ENCODE data around the gene ANKS1B. TPM values are rescaled to one million over a fixed set of nuclear protein-coding genes. Genes with fewer than 3 reads are reported as not detected.

The ANKS1B gene
- total RNA-seq, 1 experiment from 2014 or later: 18.8 TPM

- no peak for TF ChIP-seq CTCF (IDR thresholded peaks at IDR 0.05; ENCODE audit: unreplicated experiment)
- ChIA-PET POLR2A (no interaction called here), CTCF (no interaction called here)
- no peak for DNase-seq (ENCODE audit: unreplicated experiment)
- H3K27ac Mint-ChIP-seq (ENCODE audit: low read depth, unreplicated experiment): no peak overlapping the region
- no peak overlapping the region for H3K4me3 Mint-ChIP-seq (ENCODE audit: unreplicated experiment)
- H3K4me1 Mint-ChIP-seq (ENCODE audit: insufficient read depth, unreplicated experiment): peaks cover 5% of the 10 kb centered on the region
- H3K9me3 Mint-ChIP-seq (ENCODE audit: unreplicated experiment): no peaks in the 10 kb centered on the region
- no peaks in the 10 kb centered on the region for H3K27me3 Mint-ChIP-seq (ENCODE audit: insufficient read depth, unreplicated experiment)
- intact Hi-C loops (cut with micrococcal nuclease): no loop called here
- no TSS peak for BruUV-seq (replicated peaks)
- no peaks in the 10 kb centered on the region for H3K36me3 Mint-ChIP-seq (ENCODE audit: insufficient read depth, unreplicated experiment)
These were observed 779.6 kb downstream of the ANKS1B start for GRCh38 chr12:99205111-99205510.

DNA sequence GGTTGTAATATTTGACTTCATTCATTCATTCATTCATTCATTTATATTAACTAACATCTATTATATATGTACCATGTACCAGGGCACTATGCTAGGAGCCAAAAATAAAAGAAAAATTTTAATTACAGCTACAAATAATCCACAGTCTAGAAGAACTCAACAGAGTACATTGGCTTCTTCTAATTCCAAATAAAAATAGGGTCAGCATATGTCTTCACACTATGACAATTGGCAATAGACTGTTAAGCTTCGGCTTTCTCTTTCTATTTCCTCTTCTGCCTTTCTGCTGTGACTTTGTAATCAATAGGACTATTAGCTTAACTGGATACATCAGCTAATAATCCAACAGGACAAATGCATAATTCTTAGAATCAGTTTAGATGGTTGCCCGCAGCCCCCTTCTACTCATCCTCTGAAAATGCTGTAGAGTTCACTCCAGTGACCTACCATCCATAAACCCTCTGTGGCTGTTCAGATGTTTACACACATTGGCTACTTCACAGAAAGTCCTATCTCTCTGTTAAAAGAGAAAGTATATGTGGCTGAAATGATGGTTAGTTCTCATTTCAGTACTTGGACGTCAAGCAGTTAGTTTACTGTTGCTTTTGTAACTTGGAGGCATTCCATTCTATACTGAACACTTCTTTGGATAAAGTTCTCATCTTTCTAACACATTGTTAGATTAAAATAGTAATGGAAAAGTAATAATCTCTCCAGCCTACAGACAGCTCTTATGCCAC, 782.7 kb downstream of the ANKS1B start:
- CTCF ChIA-PET: interaction anchor here (0.6 kb wide), 1 partner anchor 61 kb away, joined by 4 read pairs; no protein-coding TSS in a partner anchor
- Mint-ChIP-seq H3K27ac (ENCODE audit: low read depth, unreplicated experiment) (no peak overlapping the region), H3K9me3 (ENCODE audit: unreplicated experiment) (no peaks in the 10 kb centered on the region), H3K36me3 (ENCODE audit: insufficient read depth, unreplicated experiment) (no peaks in the 10 kb centered on the region), H3K4me1 (ENCODE audit: insufficient read depth, unreplicated experiment) (peaks cover 5% of the 10 kb centered on the region), H3K4me3 (ENCODE audit: unreplicated experiment) (no peak overlapping the region), H3K27me3 (ENCODE audit: insufficient read depth, unreplicated experiment) (no peaks in the 10 kb centered on the region)
- DNase-seq (ENCODE audit: unreplicated experiment): no peak
- intact Hi-C loops (cut with micrococcal nuclease): no loop called here
- no peak for TF ChIP-seq CTCF (IDR thresholded peaks at IDR 0.05; ENCODE audit: unreplicated experiment)
- POLR2A ChIA-PET: interaction anchor here (0.6 kb wide), 1 partner anchor 265 kb away, joined by 3 read pairs; no protein-coding TSS in a partner anchor
- no TSS peak for BruUV-seq (replicated peaks)

DNA sequence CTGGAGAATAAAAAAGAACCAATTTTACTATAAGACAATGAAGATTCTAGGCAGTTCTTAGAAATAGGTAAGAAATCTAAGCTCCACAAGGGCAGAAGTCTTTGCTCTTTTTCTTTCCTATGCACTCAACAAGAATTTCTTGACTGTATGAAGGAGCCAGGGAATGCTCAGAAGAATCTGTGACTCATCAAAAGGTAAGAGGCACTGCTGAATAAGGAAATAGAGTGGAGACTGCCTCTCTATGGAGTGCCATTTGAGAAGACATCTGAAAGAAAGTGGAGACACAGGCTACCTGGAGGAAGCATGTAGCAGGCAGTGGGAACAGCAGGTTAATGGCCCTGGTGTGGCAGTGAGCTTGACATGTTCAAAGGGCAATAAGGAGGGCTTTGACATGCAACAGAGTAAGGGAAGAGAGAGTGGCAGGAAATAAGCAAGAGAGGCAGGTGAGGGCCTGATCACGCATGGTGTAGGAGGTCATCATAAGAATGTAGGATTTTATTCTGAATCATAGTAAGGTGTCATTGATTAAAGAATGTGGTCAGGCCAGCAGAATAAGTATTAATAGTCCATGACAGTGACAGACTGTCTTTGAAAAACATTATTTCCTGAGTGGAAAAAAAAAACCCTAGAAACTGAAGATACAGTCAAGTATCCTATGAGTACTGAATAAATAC, 783.9 kb downstream of the ANKS1B start:
- no peak for TF ChIP-seq CTCF (IDR thresholded peaks at IDR 0.05; ENCODE audit: unreplicated experiment)
- Mint-ChIP-seq H3K36me3 (ENCODE audit: insufficient read depth, unreplicated experiment) (no peaks in the 10 kb centered on the region), H3K27ac (ENCODE audit: low read depth, unreplicated experiment) (no peak overlapping the region), H3K4me3 (ENCODE audit: unreplicated experiment) (no peak overlapping the region), H3K27me3 (ENCODE audit: insufficient read depth, unreplicated experiment) (no peaks in the 10 kb centered on the region), H3K4me1 (ENCODE audit: insufficient read depth, unreplicated experiment) (peaks cover 5% of the 10 kb centered on the region), H3K9me3 (ENCODE audit: unreplicated experiment) (no peaks in the 10 kb centered on the region)
- BruUV-seq (replicated peaks): no TSS peak
- POLR2A ChIA-PET: no interaction called here
- CTCF ChIA-PET: interaction anchor here (0.6 to 1.3 kb wide), 3 partner anchors 10 to 1205 kb away, joined by 3 to 4 read pairs (median 3); no protein-coding TSS in a partner anchor
- peak; percentile 2 for DNase-seq (ENCODE audit: unreplicated experiment)
- intact Hi-C loops (cut with micrococcal nuclease): no loop called here

DNA sequence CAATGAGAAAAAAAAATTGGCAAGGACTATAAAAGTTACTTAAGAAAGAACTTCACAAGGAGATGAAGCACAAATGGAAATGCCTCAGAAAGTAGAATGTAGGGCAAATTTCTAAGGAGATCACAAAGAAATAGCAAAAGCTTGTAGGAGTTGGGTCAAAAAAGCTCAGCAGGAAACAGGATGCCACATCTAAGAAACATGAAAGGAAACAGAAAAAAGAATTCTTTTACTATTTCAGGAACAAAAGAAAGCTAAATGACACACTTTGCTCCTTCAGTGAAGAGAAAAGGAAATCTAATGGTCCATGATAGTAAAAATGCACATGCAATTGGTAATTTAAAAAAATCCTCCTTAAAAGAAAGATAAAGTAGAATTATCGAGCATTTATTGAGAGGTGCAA, 789.3 kb downstream of the ANKS1B start:
- H3K4me3 Mint-ChIP-seq (ENCODE audit: unreplicated experiment): no peak overlapping the region
- no peak overlapping the region for H3K27ac Mint-ChIP-seq (ENCODE audit: low read depth, unreplicated experiment)

More for the DNA sequence above, 789.3 kb downstream of the ANKS1B start:
- Mint-ChIP-seq H3K4me1 (ENCODE audit: insufficient read depth, unreplicated experiment) (no peaks in the 10 kb centered on the region), H3K9me3 (ENCODE audit: unreplicated experiment) (no peaks in the 10 kb centered on the region), H3K27me3 (ENCODE audit: insufficient read depth, unreplicated experiment) (no peaks in the 10 kb centered on the region), H3K36me3 (ENCODE audit: insufficient read depth, unreplicated experiment) (no peaks in the 10 kb centered on the region)
- CTCF ChIA-PET: no interaction called here
- DNase-seq (ENCODE audit: unreplicated experiment): no peak
- POLR2A ChIA-PET: no interaction called here
- intact Hi-C loops (cut with micrococcal nuclease): no loop called here
- TF ChIP-seq CTCF (IDR thresholded peaks at IDR 0.05; ENCODE audit: unreplicated experiment): no peak
- no TSS peak for BruUV-seq (replicated peaks)

Measured in MCF 10A (cell line).